GM19452 (cell line): Measurements from ENCODE around the gene KLHL4.
"Not testable (repeated sequence)": the region's sequence is repeated elsewhere in the genome, so short reads cannot be mapped to it uniquely, and the experiment has no call there.

ENCODE experiments used
- ATAC-seq: cut with Tn5 transposase; IDR thresholded peaks from one replicate; pipeline ENCODE4 v1.9.1; 2021; ENCODE audit not compliant: unreplicated experiment

Gene KLHL4

GRCh38 chrX:87641439-87641838 lies 123.8 kb downstream of the KLHL4 start:
- ATAC-seq, result not testable (repeated sequence)

- no peak for ATAC-seq
Observed at GRCh38 chrX:87661761-87662160, 144.2 kb downstream of the KLHL4 start.

GRCh38 chrX:87663421-87663820 lies 145.8 kb downstream of the KLHL4 start:
- no peak for ATAC-seq

GRCh38 chrX:87664381-87664780 lies 146.8 kb downstream of the KLHL4 start:
- ATAC-seq, result no peak

GRCh38 chrX:87679849-87680248 lies 162.2 kb downstream of the KLHL4 start:
- ATAC-seq, result no peak

GRCh38 chrX:87687703-87688102 lies 170.1 kb downstream of the KLHL4 start:
- no peak for ATAC-seq

GRCh38 chrX:87688113-87688748 lies 170.6 kb downstream of the KLHL4 start:
- ATAC-seq, result not testable (repeated sequence)

- not testable (repeated sequence) for ATAC-seq
Observed at GRCh38 chrX:87689218-87689617, 171.6 kb downstream of the KLHL4 start.

GRCh38 chrX:87693204-87693603 lies 175.6 kb downstream of the KLHL4 start:
- ATAC-seq, result no peak

GRCh38 chrX:87697409-87697808 lies 179.8 kb downstream of the KLHL4 start:
- no peak for ATAC-seq

GRCh38 chrX:87702795-87703194 lies 185.2 kb downstream of the KLHL4 start:
- ATAC-seq, result no peak

GRCh38 chrX:87703469-87703868 lies 185.9 kb downstream of the KLHL4 start:
- not testable (repeated sequence) for ATAC-seq

- no peak for ATAC-seq
Observed at GRCh38 chrX:87706134-87706533, 188.5 kb downstream of the KLHL4 start.

- ATAC-seq, result no peak
Observed at GRCh38 chrX:87710580-87710979, 193.0 kb downstream of the KLHL4 start.
